Natural killer cell (primary cell): ENCODE data around the gene PALLD. TPM values are rescaled to one million over a fixed set of nuclear protein-coding genes. Genes with fewer than 3 reads are reported as not detected.

Experiments
- ATAC-seq, 3 donors: fragments of 150-1000 bp in 2 of 3; fragments of 200-7000 bp in 1 of 3; cut with Tn5 transposase; 1 replicate in 1 of 3; 2 replicates in 2 of 3; pipeline ENCODE4 v1.10.0; 2021; ENCODE audit warnings: mild to moderate bottlenecking in 2 of 3, moderate library complexity in 2 of 3
- DNase-seq, 2 donors: peaks; one replicate each; pipeline versions ENCODE4 v3.0.0 to v3.0.0-alpha.2; 2013 to 2021; ENCODE audit warnings: mixed read lengths in 1 of 2
- H3K27ac ChIP-seq: one replicate; pipeline ENCODE4 v1.5.1; 2013; ENCODE audit warnings: mild to moderate bottlenecking, low read length
- H3K27me3 ChIP-seq: one replicate; pipeline ENCODE4 v1.6.1; 2013; ENCODE audit warnings: low read length; ENCODE audit not compliant: control insufficient read depth, insufficient read depth
- H3K36me3 ChIP-seq: one replicate; pipeline ENCODE4 v1.6.1; 2013; ENCODE audit warnings: low read length; ENCODE audit not compliant: control insufficient read depth, insufficient read depth
- H3K4me1 ChIP-seq: one replicate; pipeline ENCODE4 v1.6.1; 2013; ENCODE audit warnings: low read length; ENCODE audit not compliant: control insufficient read depth, insufficient read depth
- H3K4me3 ChIP-seq: one replicate; pipeline ENCODE4 v1.5.1; 2013; ENCODE audit warnings: low read length
- H3K9me3 ChIP-seq: one replicate; pipeline ENCODE4 v1.6.1; 2013; ENCODE audit warnings: low read length; ENCODE audit not compliant: control insufficient read depth, insufficient read depth
- H3K27ac Mint-ChIP-seq, 2 donors: one replicate each; pipeline ENCODE4 v1.8.0; 2022; ENCODE audit warnings: mild to moderate bottlenecking in 2 of 2, mixed read lengths in 2 of 2, moderate library complexity in 1 of 2
- H3K27me3 Mint-ChIP-seq, 2 donors: one replicate each; pipeline ENCODE4 v1.8.0; 2022; ENCODE audit warnings: low read depth in 2 of 2, mixed read lengths in 2 of 2
- H3K36me3 Mint-ChIP-seq: one replicate; pipeline ENCODE4 v1.8.0; 2022; ENCODE audit warnings: mixed read lengths
- H3K4me1 Mint-ChIP-seq, 2 donors: one replicate each; pipeline ENCODE4 v1.8.0; 2022; ENCODE audit warnings: mixed read lengths in 2 of 2
- H3K4me3 Mint-ChIP-seq: one replicate; pipeline ENCODE4 v1.8.0; 2022; ENCODE audit warnings: mild to moderate bottlenecking, moderate library complexity, mixed read lengths
- H3K9me3 Mint-ChIP-seq, 2 donors: one replicate each; pipeline ENCODE4 v1.8.0; 2022; ENCODE audit warnings: mixed read lengths in 2 of 2
- WGBS: methylation state at CpG from one replicate; pipeline ENCODE4 v1.1.7; 2013; ENCODE audit warnings: missing lambda C conversion rate; ENCODE audit not compliant: insufficient coverage; 5-methylcytosine and 5-hydroxymethylcytosine counted together
- intact Hi-C: fragments of 100-400 bp; cut with micrococcal nuclease; formaldehyde crosslinking; loops from one replicate; pipeline ENCODE4 v1.14.2; 2022
- total RNA-seq, 4 donors: library from RNA; stranded (reverse); fragments of 120-200 nt in 1 of 4; gene quantifications; one replicate each; pipeline versions ENCODE4 v1.2.3 to v1.2.4, GENCODE V29; 2013 to 2022
- TF ChIP-seq, protein P1 (sequence below): fragments of 200-600 bp; IDR thresholded peaks from one replicate; pipeline ENCODE4 v1.8.0; 2022; ENCODE audit warnings: antibody characterized with exemption

The PALLD gene
- total RNA-seq, 3 donors from 2014 or later (not counting 1 experiment from before 2014, with no cell fraction given), result 15.1 to 25.4 (median 22.8) TPM

DNA sequence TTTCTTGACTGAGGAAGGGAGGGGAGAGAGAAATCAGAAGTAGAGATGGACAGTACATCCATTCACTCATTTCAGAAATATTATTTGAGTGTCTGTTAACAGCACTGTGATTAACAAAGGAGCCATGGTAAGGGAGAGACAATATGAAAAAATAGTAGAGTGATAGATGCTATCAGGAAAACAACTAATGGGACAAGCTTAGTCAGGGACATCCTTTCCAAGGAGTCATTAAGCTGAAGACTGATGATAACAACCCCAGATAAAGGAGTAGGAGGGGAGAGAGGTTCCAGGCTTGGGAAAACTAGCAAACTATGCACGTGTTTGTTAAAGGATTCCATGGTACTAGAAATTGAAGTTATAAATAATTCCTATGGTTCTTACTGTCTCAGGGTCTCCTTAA is 391.0 kb downstream of the PALLD start:
- Mint-ChIP-seq H3K27ac (peak overlapping the region in 1 of 2 donors; percentile 15), H3K27me3 (no peaks in the 10 kb centered on the region), H3K36me3 (peaks cover 9% of the 10 kb centered on the region), H3K9me3 (no peaks in the 10 kb centered on the region), H3K4me1 (peaks cover 18 to 24% of the 10 kb centered on the region in 2 donors), H3K4me3 (no peak overlapping the region)
- Histone ChIP-seq H3K27ac (no peak overlapping the region), H3K36me3 (peaks cover 6% of the 10 kb centered on the region), H3K4me3 (no peak overlapping the region), H3K9me3 (no peaks in the 10 kb centered on the region), H3K4me1 (peaks cover 3% of the 10 kb centered on the region), H3K27me3 (no peaks in the 10 kb centered on the region)
- TF ChIP-seq, protein P1, sequence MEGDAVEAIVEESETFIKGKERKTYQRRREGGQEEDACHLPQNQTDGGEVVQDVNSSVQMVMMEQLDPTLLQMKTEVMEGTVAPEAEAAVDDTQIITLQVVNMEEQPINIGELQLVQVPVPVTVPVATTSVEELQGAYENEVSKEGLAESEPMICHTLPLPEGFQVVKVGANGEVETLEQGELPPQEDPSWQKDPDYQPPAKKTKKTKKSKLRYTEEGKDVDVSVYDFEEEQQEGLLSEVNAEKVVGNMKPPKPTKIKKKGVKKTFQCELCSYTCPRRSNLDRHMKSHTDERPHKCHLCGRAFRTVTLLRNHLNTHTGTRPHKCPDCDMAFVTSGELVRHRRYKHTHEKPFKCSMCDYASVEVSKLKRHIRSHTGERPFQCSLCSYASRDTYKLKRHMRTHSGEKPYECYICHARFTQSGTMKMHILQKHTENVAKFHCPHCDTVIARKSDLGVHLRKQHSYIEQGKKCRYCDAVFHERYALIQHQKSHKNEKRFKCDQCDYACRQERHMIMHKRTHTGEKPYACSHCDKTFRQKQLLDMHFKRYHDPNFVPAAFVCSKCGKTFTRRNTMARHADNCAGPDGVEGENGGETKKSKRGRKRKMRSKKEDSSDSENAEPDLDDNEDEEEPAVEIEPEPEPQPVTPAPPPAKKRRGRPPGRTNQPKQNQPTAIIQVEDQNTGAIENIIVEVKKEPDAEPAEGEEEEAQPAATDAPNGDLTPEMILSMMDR, result no peak
- intact Hi-C loops, result no loop called here
- WGBS, result 83% methylated on average over 1 of the region's 1 CpG
- ATAC-seq, result no peak
- no peak for DNase-seq

DNA sequence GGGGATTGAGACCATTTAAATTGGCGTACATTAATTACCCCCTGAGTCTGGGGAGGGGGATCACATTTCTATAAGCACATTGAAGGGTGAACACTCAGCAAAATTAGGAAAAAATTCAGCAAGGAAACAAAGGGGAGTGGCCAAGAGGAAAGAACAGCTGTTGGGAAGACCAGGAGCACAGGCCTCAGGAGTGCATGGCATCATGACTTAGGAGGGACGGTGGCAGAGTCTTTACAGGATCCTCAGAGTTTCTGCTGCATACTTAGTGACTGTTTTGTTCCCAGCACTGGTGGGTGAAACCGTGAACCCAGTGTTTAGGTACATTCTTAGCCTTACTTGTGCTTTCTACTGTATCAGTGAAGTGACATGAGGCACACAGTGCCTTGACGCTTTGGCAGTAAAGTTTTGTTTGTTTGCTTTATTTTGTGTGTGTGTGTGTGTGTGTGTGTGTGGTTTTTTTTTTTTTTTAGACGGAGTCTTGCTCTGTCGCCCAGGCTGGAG is 391.9 kb downstream of the PALLD start:
- Mint-ChIP-seq H3K36me3 (peaks cover 9% of the 10 kb centered on the region), H3K4me3 (no peak overlapping the region)

DNA sequence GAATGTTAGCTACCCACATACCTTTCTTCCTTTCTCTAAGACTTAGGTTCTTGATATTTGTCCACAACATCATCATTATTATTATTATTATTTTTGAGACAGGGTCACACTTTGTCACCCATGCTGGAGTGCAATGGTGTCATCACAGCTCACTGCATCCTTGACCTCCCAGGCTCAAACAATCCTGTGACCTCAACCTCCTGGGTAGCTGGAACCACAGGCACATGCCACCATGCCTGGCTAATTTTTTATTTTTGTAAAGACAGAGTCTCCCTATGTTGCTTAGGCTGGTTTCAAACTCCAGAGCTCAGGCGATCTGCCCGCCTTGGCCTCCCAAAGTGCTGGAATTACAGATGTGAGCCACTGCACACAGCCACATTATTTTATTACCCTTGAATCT is 394.2 kb downstream of the PALLD start:
- H3K27ac Mint-ChIP-seq, result no peak overlapping the region
- Histone ChIP-seq H3K27me3 (no peaks in the 10 kb centered on the region), H3K4me3 (no peak overlapping the region), H3K27ac (no peak overlapping the region), H3K9me3 (no peaks in the 10 kb centered on the region), H3K36me3 (peaks cover 6% of the 10 kb centered on the region), H3K4me1 (no peaks in the 10 kb centered on the region)
- peaks cover 0 to 5% of the 10 kb centered on the region in 2 donors for H3K4me1 Mint-ChIP-seq
- ATAC-seq (no peak), DNase-seq (no peak)
- WGBS, result 93% methylated on average over 2 of the region's 2 CpGs
- H3K36me3 Mint-ChIP-seq, result peaks cover 19% of the 10 kb centered on the region
- no peak overlapping the region for H3K4me3 Mint-ChIP-seq
- TF ChIP-seq, protein P1, result no peak
- H3K27me3 Mint-ChIP-seq, result no peaks in the 10 kb centered on the region
- H3K9me3 Mint-ChIP-seq, result no peaks in the 10 kb centered on the region
- intact Hi-C loops, result no loop called here

More for the DNA sequence above, 391.9 kb downstream of the PALLD start:
- TF ChIP-seq, protein P1, result no peak
- Mint-ChIP-seq H3K27ac (no peak overlapping the region), H3K27me3 (no peaks in the 10 kb centered on the region), H3K9me3 (no peaks in the 10 kb centered on the region), H3K4me1 (peaks cover 18 to 24% of the 10 kb centered on the region in 2 donors)
- DNase-seq, result no peak
- ATAC-seq, result no peak
- intact Hi-C loops, result no loop called here
- WGBS, result 96% methylated on average over 4 of the region's 6 CpGs
- peaks cover 6% of the 10 kb centered on the region for H3K36me3 ChIP-seq
- H3K27ac ChIP-seq, result no peak overlapping the region
- H3K9me3 ChIP-seq, result no peaks in the 10 kb centered on the region
- no peaks in the 10 kb centered on the region for H3K27me3 ChIP-seq
- peaks cover 3% of the 10 kb centered on the region for H3K4me1 ChIP-seq
- no peak overlapping the region for H3K4me3 ChIP-seq

DNA sequence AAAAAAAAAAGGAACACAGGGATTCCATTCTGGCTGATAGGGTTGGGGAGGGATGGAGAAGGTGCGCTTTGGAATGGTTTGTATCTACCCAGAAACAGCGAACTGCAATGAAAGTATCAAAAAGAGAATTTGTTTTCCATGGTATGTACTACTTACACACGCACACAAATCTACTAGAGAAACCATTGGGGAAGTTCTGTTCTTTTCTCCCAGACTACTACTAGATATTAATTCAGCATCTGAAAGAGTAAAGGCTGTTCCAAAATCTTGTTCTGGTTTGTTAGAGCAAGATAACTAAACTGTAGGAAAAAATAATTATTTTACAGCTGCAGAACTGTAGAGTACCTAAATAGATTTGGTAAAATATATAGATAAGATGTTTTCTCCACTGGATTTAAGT is 394.8 kb downstream of the PALLD start:
- Histone ChIP-seq H3K4me3 (no peak overlapping the region), H3K4me1 (no peaks in the 10 kb centered on the region), H3K9me3 (no peaks in the 10 kb centered on the region), H3K36me3 (peaks cover 6% of the 10 kb centered on the region), H3K27me3 (no peaks in the 10 kb centered on the region), H3K27ac (no peak overlapping the region)
- Mint-ChIP-seq H3K4me3 (no peak overlapping the region), H3K36me3 (peaks cover 19% of the 10 kb centered on the region), H3K4me1 (peaks cover 0 to 5% of the 10 kb centered on the region in 2 donors), H3K27me3 (no peaks in the 10 kb centered on the region), H3K9me3 (no peaks in the 10 kb centered on the region), H3K27ac (no peak overlapping the region)
- 80% methylated on average over 1 of the region's 3 CpGs for WGBS
- ATAC-seq (no peak), DNase-seq (no peak)
- TF ChIP-seq, protein P1, result no peak
- intact Hi-C loops, result no loop called here
